ENCODE results near the gene SFXN2.
A peak's percentile ranks its signal among the peaks of the same experiment; 100 is the strongest.

SFXN2 gene

GRCh38 chr10:102763037-102763607, 48.7 kb downstream of the SFXN2 start:
- Mint-ChIP-seq H3K4me1 (ENCODE audit: low read depth) (peaks cover 52% of the 10 kb centered on the region), H3K4me3 (no peak overlapping the region), H3K36me3 (ENCODE audit: low read depth) (peaks cover 60% of the 10 kb centered on the region), H3K9me3 (no peaks in the 10 kb centered on the region), H3K27ac (peak overlapping the region; percentile 13), H3K27me3 (no peaks in the 10 kb centered on the region)
- DNase-seq = no peak

- Mint-ChIP-seq H3K4me3 (no peak overlapping the region), H3K9me3 (no peaks in the 10 kb centered on the region), H3K27ac (peak overlapping the region; percentile 33), H3K36me3 (ENCODE audit: low read depth) (peaks cover 52% of the 10 kb centered on the region), H3K4me1 (ENCODE audit: low read depth) (peaks cover 46% of the 10 kb centered on the region), H3K27me3 (no peaks in the 10 kb centered on the region)
- no peak for DNase-seq
Observed at GRCh38 chr10:102764470-102765161, 50.2 kb downstream of the SFXN2 start.

GRCh38 chr10:102765336-102765735, 50.9 kb downstream of the SFXN2 start:
- no peaks in the 10 kb centered on the region for H3K9me3 Mint-ChIP-seq
- peak overlapping the region; percentile 2 for H3K27ac Mint-ChIP-seq
- H3K4me3 Mint-ChIP-seq = no peak overlapping the region
- DNase-seq = no peak
- no peaks in the 10 kb centered on the region for H3K27me3 Mint-ChIP-seq
- peaks cover 53% of the 10 kb centered on the region for H3K4me1 Mint-ChIP-seq (ENCODE audit: low read depth)
- H3K36me3 Mint-ChIP-seq (ENCODE audit: low read depth) = peaks cover 46% of the 10 kb centered on the region

- Mint-ChIP-seq H3K9me3 (no peaks in the 10 kb centered on the region), H3K36me3 (ENCODE audit: low read depth) (peaks cover 40% of the 10 kb centered on the region), H3K4me3 (no peak overlapping the region), H3K4me1 (ENCODE audit: low read depth) (peaks cover 69% of the 10 kb centered on the region), H3K27me3 (no peaks in the 10 kb centered on the region), H3K27ac (peak overlapping the region; percentile 4)
- DNase-seq = no peak
Observed at GRCh38 chr10:102767428-102768160, 53.2 kb downstream of the SFXN2 start.

GRCh38 chr10:102769375-102770107, 55.1 kb downstream of the SFXN2 start:
- Mint-ChIP-seq H3K36me3 (ENCODE audit: low read depth) (peaks cover 22% of the 10 kb centered on the region), H3K27ac (peak overlapping the region; percentile 14), H3K27me3 (no peaks in the 10 kb centered on the region), H3K4me3 (no peak overlapping the region), H3K9me3 (no peaks in the 10 kb centered on the region), H3K4me1 (ENCODE audit: low read depth) (peaks cover 75% of the 10 kb centered on the region)
- no peak for DNase-seq

- DNase-seq = no peak
- H3K9me3 Mint-ChIP-seq = no peaks in the 10 kb centered on the region
- peak overlapping the region; percentile 14 for H3K27ac Mint-ChIP-seq
- peaks cover 73% of the 10 kb centered on the region for H3K4me1 Mint-ChIP-seq (ENCODE audit: low read depth)
- no peak overlapping the region for H3K4me3 Mint-ChIP-seq
- H3K27me3 Mint-ChIP-seq = no peaks in the 10 kb centered on the region
- peaks cover 19% of the 10 kb centered on the region for H3K36me3 Mint-ChIP-seq (ENCODE audit: low read depth)
Observed at GRCh38 chr10:102770108-102770482, 55.7 kb downstream of the SFXN2 start.

- no peaks in the 10 kb centered on the region for H3K27me3 Mint-ChIP-seq
- peaks cover 14% of the 10 kb centered on the region for H3K36me3 Mint-ChIP-seq (ENCODE audit: low read depth)
- no peak for DNase-seq
- H3K27ac Mint-ChIP-seq = peak overlapping the region; percentile 14
- H3K4me1 Mint-ChIP-seq (ENCODE audit: low read depth) = peaks cover 73% of the 10 kb centered on the region
- no peak overlapping the region for H3K4me3 Mint-ChIP-seq
- H3K9me3 Mint-ChIP-seq = no peaks in the 10 kb centered on the region
Observed at GRCh38 chr10:102770792-102771191, 56.4 kb downstream of the SFXN2 start.

GRCh38 chr10:102773320-102773719, 58.9 kb downstream of the SFXN2 start:
- Mint-ChIP-seq H3K36me3 (ENCODE audit: low read depth) (peaks cover 13% of the 10 kb centered on the region), H3K27ac (no peak overlapping the region), H3K4me1 (ENCODE audit: low read depth) (peaks cover 81% of the 10 kb centered on the region), H3K27me3 (no peaks in the 10 kb centered on the region), H3K9me3 (no peaks in the 10 kb centered on the region), H3K4me3 (no peak overlapping the region)
- DNase-seq = no peak

- peak overlapping the region; percentile 28 for H3K27ac Mint-ChIP-seq
Observed at GRCh38 chr10:102773986-102774385, 59.5 kb downstream of the SFXN2 start.

GRCh38 chr10:102775201-102775934, 60.9 kb downstream of the SFXN2 start:
- no peaks in the 10 kb centered on the region for H3K27me3 Mint-ChIP-seq
- H3K4me1 Mint-ChIP-seq (ENCODE audit: low read depth) = peaks cover 78% of the 10 kb centered on the region
- H3K4me3 Mint-ChIP-seq = no peak overlapping the region
- H3K27ac Mint-ChIP-seq = peak overlapping the region; percentile 51
- H3K36me3 Mint-ChIP-seq (ENCODE audit: low read depth) = peaks cover 19% of the 10 kb centered on the region
- H3K9me3 Mint-ChIP-seq = no peaks in the 10 kb centered on the region
- no peak for DNase-seq

More at GRCh38 chr10:102773986-102774385, 59.5 kb downstream of the SFXN2 start:
- Mint-ChIP-seq H3K27me3 (no peaks in the 10 kb centered on the region), H3K4me1 (ENCODE audit: low read depth) (peaks cover 84% of the 10 kb centered on the region), H3K36me3 (ENCODE audit: low read depth) (peaks cover 13% of the 10 kb centered on the region), H3K4me3 (no peak overlapping the region), H3K9me3 (no peaks in the 10 kb centered on the region)
- DNase-seq = no peak

- H3K36me3 Mint-ChIP-seq (ENCODE audit: low read depth) = peaks cover 25% of the 10 kb centered on the region
- DNase-seq = no peak
- peaks cover 75% of the 10 kb centered on the region for H3K4me1 Mint-ChIP-seq (ENCODE audit: low read depth)
- no peaks in the 10 kb centered on the region for H3K9me3 Mint-ChIP-seq
- H3K27me3 Mint-ChIP-seq = no peaks in the 10 kb centered on the region
- H3K4me3 Mint-ChIP-seq = peak overlapping the region; percentile 23
- H3K27ac Mint-ChIP-seq = peak overlapping the region; percentile 5
Observed at GRCh38 chr10:102775935-102776669, 61.7 kb downstream of the SFXN2 start.

- Mint-ChIP-seq H3K27ac (peak overlapping the region; percentile 18), H3K4me3 (no peak overlapping the region), H3K4me1 (ENCODE audit: low read depth) (peaks cover 73% of the 10 kb centered on the region), H3K27me3 (no peaks in the 10 kb centered on the region), H3K9me3 (no peaks in the 10 kb centered on the region), H3K36me3 (ENCODE audit: low read depth) (peaks cover 29% of the 10 kb centered on the region)
- DNase-seq = no peak
Observed at GRCh38 chr10:102776779-102777456, 62.5 kb downstream of the SFXN2 start.
